IgD-negative memory B cell (primary cell): ENCODE measurements around the gene CATSPERZ. TPM values are rescaled to one million over a fixed set of nuclear protein-coding genes. Genes with fewer than 3 reads are reported as not detected.
A peak's percentile ranks its signal among the peaks of the same experiment; 100 is the strongest.

Experiments
- H3K27ac Mint-ChIP-seq, 3 donors: one replicate each; pipeline ENCODE4 v1.8.0; 2020 to 2022; ENCODE audit warnings: mild to moderate bottlenecking in 3 of 3, mixed read lengths in 3 of 3, moderate library complexity in 1 of 3
- H3K27me3 Mint-ChIP-seq: one replicate; pipeline ENCODE4 v1.8.0; 2021; ENCODE audit warnings: mixed read lengths
- H3K36me3 Mint-ChIP-seq: one replicate; pipeline ENCODE4 v1.8.0; 2020; ENCODE audit warnings: mild to moderate bottlenecking, mixed read lengths
- H3K4me1 Mint-ChIP-seq, 3 donors: one replicate each; pipeline ENCODE4 v1.8.0; 2020 to 2022; ENCODE audit warnings: mixed read lengths in 3 of 3, mild to moderate bottlenecking in 1 of 3
- H3K4me3 Mint-ChIP-seq, 4 donors: one replicate each; pipeline ENCODE4 v1.8.0; 2020 to 2022; ENCODE audit warnings: mild to moderate bottlenecking in 4 of 4, mixed read lengths in 4 of 4, moderate library complexity in 3 of 4
- H3K9me3 Mint-ChIP-seq, 3 donors: one replicate each; pipeline ENCODE4 v1.8.0; 2020 to 2021; ENCODE audit warnings: mixed read lengths in 3 of 3, mild to moderate bottlenecking in 1 of 3
- polyA plus RNA-seq: library from polyadenylated mRNA; unstranded; fragments of 300-500 nt; fragmentation: Illumina TruSeq; gene quantifications from one replicate; pipeline ENCODE4 v1.2.3, GENCODE V29; 2021

Gene CATSPERZ
- polyA plus RNA-seq, 1 donor from 2014 or later, result not detected

DNA sequence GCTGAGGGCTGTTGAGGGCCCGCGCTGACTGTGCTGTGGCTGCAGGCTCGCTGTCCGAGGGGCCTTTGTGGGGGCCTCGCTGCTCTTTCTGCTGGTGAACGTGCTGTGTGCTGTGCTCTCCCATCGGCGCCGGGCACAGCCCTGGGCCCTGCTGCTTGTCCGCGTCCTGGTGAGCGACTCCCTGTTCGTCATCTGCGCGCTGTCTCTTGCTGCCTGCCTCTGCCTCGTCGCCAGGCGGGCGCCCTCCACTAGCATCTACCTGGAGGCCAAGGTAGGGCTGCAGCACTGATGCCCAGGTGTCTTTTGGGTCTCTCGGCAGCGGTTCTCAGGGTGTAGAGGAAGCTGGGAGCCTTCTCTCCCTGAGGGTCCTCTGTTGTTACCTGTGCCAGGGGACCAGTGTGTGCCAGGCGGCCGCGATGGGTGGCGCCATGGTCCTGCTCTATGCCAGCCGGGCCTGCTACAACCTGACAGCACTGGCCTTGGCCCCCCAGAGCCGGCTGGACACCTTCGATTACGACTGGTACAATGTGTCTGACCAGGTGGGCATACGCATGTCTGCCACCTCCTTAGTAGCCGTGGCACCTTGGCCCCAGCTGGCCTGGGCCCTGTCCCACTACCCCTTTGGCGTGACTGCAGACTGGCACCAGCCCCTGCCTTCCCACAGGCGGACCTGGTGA, 12.3 kb upstream of the CATSPERZ start:
- Mint-ChIP-seq H3K4me3 (peak overlapping the region in 3 of 4 donors; percentile 33 to 91 (median 41)), H3K27me3 (peaks cover 10% of the 10 kb centered on the region), H3K9me3 (peaks cover 0 to 3% (median 0%) of the 10 kb centered on the region in 3 donors), H3K27ac (peak overlapping the region in 2 of 3 donors; percentile 73 to 96), H3K4me1 (peaks cover 6 to 14% (median 7%) of the 10 kb centered on the region in 3 donors), H3K36me3 (peaks cover 2% of the 10 kb centered on the region)

DNA sequence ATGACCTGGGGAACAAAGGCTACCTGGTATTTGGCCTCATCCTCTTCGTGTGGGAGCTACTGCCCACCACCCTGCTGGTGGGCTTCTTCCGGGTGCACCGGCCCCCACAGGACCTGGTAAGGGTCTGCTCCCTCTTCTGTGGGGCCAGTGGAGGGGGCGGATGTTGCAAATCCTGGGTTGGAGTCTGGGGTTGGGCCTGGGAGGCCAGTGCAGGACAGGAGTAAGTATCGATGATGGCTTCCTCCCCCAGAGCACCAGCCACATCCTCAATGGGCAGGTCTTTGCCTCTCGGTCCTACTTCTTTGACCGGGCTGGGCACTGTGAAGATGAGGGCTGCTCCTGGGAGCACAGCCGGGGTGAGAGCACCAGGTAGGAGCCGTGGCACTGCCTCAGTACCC, 11.8 kb upstream of the CATSPERZ start:
- Mint-ChIP-seq H3K27me3 (peaks cover 15% of the 10 kb centered on the region), H3K4me3 (peak overlapping the region in 1 of 4 donors; percentile 91), H3K36me3 (no peaks in the 10 kb centered on the region), H3K9me3 (peaks cover 0 to 3% (median 0%) of the 10 kb centered on the region in 3 donors), H3K27ac (peak overlapping the region in 1 of 3 donors; percentile 96), H3K4me1 (peaks cover 6 to 12% (median 7%) of the 10 kb centered on the region in 3 donors)

DNA sequence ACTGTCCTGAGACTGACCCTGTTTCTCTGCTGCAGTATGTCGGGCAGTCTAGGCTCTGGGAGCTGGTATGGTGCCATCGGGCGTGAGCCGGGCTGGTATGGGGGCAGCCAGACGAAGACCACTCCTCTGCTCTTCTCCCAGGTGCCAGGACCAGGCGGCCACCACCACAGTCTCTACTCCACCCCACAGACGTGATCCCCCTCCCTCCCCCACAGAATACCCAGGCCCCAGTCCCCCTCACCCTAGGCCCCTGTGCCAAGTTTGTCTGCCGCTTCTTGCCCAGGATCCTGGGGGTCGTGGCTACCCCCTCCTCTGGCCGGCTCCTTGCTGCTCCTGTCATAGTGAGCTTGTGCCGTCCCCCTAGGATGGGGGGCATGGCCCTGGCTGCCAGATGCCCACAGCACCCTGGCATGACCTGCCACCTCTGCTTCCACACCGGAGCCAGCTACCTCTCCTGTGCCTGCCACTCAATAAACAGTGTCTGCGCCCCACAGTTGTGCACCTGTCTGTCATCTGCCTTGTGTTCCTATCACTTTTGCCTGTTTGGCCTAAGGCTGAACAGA, 11.1 kb upstream of the CATSPERZ start:
- no peaks in the 10 kb centered on the region for H3K36me3 Mint-ChIP-seq
- peaks cover 0 to 3% (median 0%) of the 10 kb centered on the region in 3 donors for H3K9me3 Mint-ChIP-seq
- H3K27me3 Mint-ChIP-seq, result peaks cover 21% of the 10 kb centered on the region
- H3K4me1 Mint-ChIP-seq, result peaks cover 3 to 9% (median 7%) of the 10 kb centered on the region in 3 donors
- peak overlapping the region in 2 of 4 donors; percentile 73 to 91 for H3K4me3 Mint-ChIP-seq
- peak overlapping the region in 2 of 3 donors; percentile 20 to 96 for H3K27ac Mint-ChIP-seq

DNA sequence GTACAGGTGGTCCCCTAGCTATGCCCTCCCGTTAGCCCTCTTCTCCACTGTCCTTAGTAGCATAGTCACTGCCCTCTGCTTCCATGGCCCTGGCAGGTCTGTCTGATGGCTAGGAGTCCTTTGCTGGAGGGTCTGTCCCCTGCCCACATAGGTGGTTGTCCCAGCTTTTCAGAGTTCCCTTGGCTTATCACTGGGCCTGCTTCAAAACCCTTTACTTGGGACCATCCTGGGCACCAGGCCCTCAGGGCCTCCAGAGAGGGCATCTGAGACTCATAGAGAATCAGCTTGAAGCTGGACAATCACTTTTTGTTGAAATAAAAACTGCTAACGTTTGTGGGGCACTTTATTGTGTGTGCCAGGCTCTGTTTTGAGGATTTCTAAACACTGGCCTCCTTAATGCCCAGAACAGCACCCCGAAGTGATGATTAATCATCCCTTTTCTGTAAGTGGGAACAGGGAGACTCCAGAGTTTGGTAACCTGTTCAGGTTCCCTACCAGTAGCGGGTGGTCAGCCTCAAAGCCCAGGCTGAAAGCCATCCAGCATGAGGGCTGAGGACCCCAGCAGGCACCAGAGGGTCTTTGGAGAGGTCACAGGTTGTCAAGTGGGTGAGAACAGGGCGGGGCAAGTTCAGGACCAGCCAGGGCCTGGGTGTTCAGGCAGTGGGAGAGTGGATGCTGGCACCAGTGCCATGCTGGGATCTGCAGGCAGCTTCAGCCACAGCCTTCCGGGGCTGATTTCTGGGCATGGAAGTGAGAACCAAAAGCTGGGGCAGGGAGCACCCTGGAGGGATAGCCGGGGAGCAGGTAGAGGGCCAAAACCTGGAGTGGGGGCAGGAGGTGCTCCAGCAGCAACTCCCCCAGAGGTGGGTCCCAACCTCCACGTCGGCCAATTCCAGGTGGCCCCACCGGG, 9.6 kb upstream of the CATSPERZ start:
- H3K4me1 Mint-ChIP-seq, result peaks cover 3 to 9% (median 7%) of the 10 kb centered on the region in 3 donors
- H3K4me3 Mint-ChIP-seq, result peak overlapping the region; percentile 3 to 89 (median 70)
- H3K27me3 Mint-ChIP-seq, result peaks cover 30% of the 10 kb centered on the region
- peaks cover 0 to 3% (median 0%) of the 10 kb centered on the region in 3 donors for H3K9me3 Mint-ChIP-seq
- H3K36me3 Mint-ChIP-seq, result no peaks in the 10 kb centered on the region
- H3K27ac Mint-ChIP-seq, result peak overlapping the region in 1 of 3 donors; percentile 74

DNA sequence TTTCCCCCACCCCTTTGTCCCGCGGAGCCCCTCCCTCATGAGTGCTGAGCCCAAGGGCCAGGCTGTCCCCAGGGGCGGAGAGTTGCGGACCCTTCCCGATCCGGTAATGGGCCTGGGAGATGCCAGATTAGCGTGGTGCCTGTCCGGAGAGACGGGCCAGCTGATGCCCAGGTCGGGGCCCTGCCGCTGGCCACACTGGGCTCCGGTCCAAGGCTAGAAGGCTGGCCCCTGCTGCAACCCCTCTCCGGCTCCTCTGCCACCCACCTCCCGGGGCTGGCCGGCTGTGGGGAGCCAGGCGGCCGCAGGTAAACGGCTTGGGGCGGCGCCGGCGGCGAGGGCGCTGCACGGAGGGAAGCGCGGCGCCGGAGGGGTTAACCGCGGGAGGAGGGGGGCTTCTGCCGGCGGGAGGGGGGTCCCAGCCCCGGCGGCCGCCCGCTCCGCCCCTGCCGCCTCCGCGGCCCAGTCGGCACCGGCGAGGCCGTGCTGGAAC, 8.9 kb upstream of the CATSPERZ start, which contains the start of gene KCNK4:
TSS of gene KCNK4 (plus strand) at position 41 of the 490 bp plus-strand sequence. CDS start 1,717 bp downstream, outside the sequence.
- H3K4me1 Mint-ChIP-seq, result peaks cover 3 to 8% (median 6%) of the 10 kb centered on the region in 3 donors
- H3K27me3 Mint-ChIP-seq, result peaks cover 33% of the 10 kb centered on the region
- peaks cover 0 to 3% (median 0%) of the 10 kb centered on the region in 3 donors for H3K9me3 Mint-ChIP-seq
- no peaks in the 10 kb centered on the region for H3K36me3 Mint-ChIP-seq
- H3K4me3 Mint-ChIP-seq, result peak within 1 kb of the TSS; percentile 3 to 89 (median 70)
- H3K27ac Mint-ChIP-seq, result peak within 1 kb of the TSS in 1 of 3 donors; percentile 74

DNA sequence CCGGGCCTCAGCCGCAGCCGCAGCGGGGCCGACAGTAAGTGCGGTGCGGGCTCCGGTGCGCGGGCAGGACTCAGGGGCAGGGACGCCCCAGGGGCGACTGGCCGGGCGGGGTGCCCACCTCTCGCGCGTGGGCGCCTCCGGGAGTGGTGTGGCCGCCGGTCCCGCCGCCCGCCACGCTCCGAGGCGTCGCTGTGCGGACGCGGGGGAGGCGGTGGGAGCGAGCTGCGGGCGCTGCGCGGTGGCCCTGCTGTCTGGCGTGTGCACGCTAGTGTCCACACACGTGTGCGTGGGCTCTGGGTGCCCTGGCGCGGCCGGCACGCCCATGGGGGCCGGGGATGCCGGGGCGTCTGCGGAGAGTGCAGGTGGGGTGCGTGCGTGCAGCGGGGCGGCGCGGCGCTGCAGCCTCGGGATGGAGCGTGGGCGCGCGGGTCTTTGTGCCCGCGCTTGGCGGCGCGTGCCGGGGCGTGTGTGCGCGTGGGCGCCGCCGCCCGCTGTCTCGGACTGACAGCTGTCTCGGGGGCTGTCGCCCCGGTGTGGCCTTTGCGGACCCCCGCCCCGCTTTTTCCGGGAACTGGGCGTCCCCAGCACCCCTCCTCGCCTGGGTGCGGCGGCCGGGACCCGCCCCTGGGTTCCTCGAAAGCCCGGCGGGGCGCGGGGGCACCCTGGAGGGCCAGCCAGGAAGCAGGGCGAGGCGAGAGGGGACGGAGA, 8.3 kb upstream of the CATSPERZ start:
- Mint-ChIP-seq H3K27me3 (peaks cover 39% of the 10 kb centered on the region), H3K4me1 (peaks cover 0 to 4% (median 3%) of the 10 kb centered on the region in 3 donors), H3K9me3 (peaks cover 0 to 3% (median 0%) of the 10 kb centered on the region in 3 donors), H3K27ac (no peak overlapping the region), H3K4me3 (no peak overlapping the region), H3K36me3 (no peaks in the 10 kb centered on the region)

DNA sequence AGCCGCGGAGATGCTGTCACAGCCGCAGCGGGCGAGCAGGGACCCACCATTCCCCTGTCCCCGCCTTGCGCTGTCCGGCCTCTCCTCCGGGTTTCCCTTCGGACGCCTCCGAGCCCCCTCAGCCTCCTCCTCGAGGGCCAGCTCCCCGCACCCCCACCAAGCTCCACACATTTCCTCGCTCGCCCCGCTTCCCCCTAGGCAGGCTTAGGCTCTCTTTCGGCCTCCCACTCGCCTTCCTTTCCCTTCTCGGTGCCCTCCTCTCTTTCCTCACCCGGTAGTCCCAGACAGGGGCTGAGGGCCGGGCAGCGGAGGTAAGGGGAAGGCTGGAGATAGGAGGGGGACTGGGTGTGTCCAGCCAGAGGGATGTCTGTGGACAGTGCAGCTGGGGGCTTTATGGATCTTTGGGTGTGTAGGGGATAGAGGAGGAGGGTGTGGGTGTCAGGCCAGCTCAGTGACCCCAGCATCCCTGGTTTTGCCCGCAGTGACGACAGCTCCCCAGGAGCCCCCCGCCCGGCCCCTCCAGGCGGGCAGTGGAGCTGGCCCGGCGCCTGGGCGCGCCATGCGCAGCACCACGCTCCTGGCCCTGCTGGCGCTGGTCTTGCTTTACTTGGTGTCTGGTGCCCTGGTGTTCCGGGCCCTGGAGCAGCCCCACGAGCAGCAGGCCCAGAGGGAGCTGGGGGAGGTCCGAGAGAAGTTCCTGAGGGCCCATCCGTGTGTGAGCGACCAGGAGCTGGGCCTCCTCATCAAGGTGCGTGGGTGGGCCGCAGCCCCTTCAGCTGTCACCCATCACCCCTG, 7.5 kb upstream of the CATSPERZ start:
- peak overlapping the region in 1 of 3 donors; percentile 85 for H3K27ac Mint-ChIP-seq
- peaks cover 0 to 3% (median 0%) of the 10 kb centered on the region in 3 donors for H3K9me3 Mint-ChIP-seq
- peak overlapping the region in 2 of 4 donors; percentile 41 to 51 for H3K4me3 Mint-ChIP-seq
- peaks cover 0 to 9% (median 3%) of the 10 kb centered on the region in 3 donors for H3K4me1 Mint-ChIP-seq
- no peaks in the 10 kb centered on the region for H3K36me3 Mint-ChIP-seq
- H3K27me3 Mint-ChIP-seq, result peaks cover 43% of the 10 kb centered on the region

DNA sequence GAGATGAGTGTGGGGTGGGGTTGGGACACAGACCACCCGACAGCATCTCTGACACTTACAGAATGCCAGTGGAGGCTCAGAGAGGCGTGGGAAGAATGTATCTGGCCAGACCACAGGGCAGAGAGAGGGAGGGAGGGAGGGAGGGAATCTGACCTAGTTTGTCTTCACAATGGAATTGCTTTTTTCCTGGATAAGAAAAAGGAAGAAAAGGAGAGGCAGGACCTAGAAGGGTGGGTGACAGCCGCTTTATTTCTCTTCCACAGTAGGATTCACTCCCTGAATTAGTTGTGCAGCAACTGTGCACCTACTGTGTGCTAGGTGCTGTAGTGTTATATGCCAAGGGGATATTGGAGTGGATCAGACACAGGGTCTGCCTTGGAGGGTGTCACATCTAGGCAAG, 5.4 kb upstream of the CATSPERZ start:
- Mint-ChIP-seq H3K4me1 (peaks cover 3 to 12% (median 7%) of the 10 kb centered on the region in 3 donors), H3K27ac (peak overlapping the region in 1 of 3 donors; percentile 27), H3K4me3 (peak overlapping the region in 1 of 4 donors; percentile 15), H3K36me3 (no peaks in the 10 kb centered on the region), H3K9me3 (peaks cover 0 to 3% (median 0%) of the 10 kb centered on the region in 3 donors), H3K27me3 (peaks cover 59% of the 10 kb centered on the region)

DNA sequence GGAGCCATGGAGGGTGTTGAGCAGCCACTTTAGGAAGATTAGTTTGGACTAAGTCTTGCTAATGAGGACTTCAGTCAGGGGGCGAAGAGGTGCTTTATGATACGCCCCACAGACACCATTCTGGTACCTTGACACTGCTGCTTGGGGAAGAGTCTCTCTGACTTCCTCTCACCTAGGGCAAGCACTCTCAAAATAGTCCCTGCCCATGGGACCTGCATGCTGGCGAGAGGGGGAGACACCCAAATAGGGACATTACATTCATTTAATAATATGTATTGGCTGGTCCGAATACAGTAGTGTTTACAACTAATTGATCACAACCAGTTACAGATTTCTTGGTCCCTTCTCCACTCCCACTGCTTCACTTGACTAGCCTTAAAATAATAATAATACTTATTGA, 4.4 kb upstream of the CATSPERZ start:
- H3K4me3 Mint-ChIP-seq, result peak overlapping the region in 1 of 4 donors; percentile 15
- H3K4me1 Mint-ChIP-seq, result peaks cover 8 to 13% (median 12%) of the 10 kb centered on the region in 3 donors
- H3K36me3 Mint-ChIP-seq, result no peaks in the 10 kb centered on the region
- peaks cover 0 to 1% (median 0%) of the 10 kb centered on the region in 3 donors for H3K9me3 Mint-ChIP-seq
- H3K27ac Mint-ChIP-seq, result no peak overlapping the region
- H3K27me3 Mint-ChIP-seq, result peaks cover 63% of the 10 kb centered on the region

DNA sequence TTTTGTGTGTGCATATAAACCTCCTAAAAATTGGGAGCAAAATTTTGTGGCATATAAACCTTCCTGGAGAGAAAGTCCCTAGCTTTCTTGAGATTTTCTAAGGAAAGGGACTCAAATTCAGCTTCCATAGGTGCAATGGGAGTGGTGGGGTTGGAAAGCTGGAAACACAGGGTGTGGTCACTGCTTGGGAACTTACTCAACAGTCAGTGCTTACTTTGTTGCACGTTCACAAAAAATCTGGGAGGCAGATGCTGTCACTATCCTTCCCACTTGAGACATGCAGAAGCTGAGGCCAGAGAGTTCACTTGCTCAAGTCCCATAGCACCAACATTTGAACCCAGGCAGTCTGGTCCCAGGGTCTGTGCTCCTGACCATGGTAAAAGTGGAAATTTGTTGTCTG, 3.9 kb upstream of the CATSPERZ start:
- peaks cover 64% of the 10 kb centered on the region for H3K27me3 Mint-ChIP-seq
- no peaks in the 10 kb centered on the region for H3K36me3 Mint-ChIP-seq
- peak overlapping the region in 2 of 4 donors; percentile 15 to 17 for H3K4me3 Mint-ChIP-seq
- H3K4me1 Mint-ChIP-seq, result peaks cover 11 to 16% (median 12%) of the 10 kb centered on the region in 3 donors
- no peaks in the 10 kb centered on the region for H3K9me3 Mint-ChIP-seq
- H3K27ac Mint-ChIP-seq, result peak overlapping the region in 1 of 3 donors; percentile 61

DNA sequence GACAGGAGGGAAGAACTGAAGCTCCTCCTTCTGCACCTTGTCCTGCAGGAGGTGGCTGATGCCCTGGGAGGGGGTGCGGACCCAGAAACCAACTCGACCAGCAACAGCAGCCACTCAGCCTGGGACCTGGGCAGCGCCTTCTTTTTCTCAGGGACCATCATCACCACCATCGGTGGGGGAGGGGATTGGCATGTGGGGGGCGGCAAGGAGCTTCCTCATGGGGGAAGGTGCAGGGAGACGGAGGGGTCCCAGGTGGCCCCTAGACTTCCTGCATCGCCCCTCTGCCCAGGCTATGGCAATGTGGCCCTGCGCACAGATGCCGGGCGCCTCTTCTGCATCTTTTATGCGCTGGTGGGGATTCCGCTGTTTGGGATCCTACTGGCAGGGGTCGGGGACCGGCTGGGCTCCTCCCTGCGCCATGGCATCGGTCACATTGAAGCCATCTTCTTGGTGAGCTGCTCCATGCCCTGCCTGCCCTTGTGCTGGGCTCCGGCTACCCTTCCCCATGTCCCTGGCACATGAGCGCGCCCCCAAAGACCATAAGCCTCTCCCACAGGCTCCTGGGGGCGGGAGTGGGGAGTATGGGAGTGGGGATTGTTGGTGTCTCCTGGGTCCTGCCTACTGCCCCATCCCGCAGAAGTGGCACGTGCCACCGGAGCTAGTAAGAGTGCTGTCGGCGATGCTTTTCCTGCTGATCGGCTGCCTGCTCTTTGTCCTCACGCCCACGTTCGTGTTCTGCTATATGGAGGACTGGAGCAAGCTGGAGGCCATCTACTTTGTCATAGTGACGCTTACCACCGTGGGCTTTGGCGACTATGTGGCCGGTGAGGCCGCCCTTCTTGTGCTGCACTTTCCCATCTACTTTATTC, 3.1 kb upstream of the CATSPERZ start:
- no peaks in the 10 kb centered on the region for H3K36me3 Mint-ChIP-seq
- H3K4me1 Mint-ChIP-seq, result peaks cover 11 to 16% (median 12%) of the 10 kb centered on the region in 3 donors
- no peaks in the 10 kb centered on the region for H3K9me3 Mint-ChIP-seq
- peak overlapping the region in 3 of 4 donors; percentile 6 to 53 (median 29) for H3K4me3 Mint-ChIP-seq
- H3K27me3 Mint-ChIP-seq, result peaks cover 64% of the 10 kb centered on the region
- peak overlapping the region in 2 of 3 donors; percentile 7 to 61 for H3K27ac Mint-ChIP-seq

DNA sequence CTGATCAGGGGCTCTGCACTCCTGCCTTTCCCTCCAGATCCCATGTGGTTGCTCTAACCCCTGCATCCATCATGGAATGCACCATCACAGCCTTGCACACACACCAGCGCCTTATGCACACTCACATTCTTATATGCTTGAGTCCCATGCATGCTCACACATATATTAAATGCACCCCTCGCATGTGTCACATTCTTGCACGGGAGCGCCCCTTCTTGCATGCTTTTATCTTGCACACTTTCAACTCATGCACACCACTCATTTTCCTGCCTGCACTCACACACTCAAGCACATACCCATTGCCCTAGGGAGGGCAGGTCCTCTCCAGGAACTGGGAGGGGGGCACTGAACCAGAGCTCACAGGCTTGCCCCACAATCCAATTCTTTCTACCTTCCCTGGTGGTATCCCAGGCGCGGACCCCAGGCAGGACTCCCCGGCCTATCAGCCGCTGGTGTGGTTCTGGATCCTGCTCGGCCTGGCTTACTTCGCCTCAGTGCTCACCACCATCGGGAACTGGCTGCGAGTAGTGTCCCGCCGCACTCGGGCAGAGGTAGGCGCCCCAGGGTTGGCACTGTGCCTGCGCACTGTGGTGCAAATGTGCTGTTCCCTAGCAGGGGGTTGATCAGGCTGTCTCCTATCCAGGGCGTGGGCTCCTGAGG, 2.3 kb upstream of the CATSPERZ start:
- H3K4me1 Mint-ChIP-seq, result peaks cover 11 to 13% (median 12%) of the 10 kb centered on the region in 3 donors
- peak overlapping the region in 3 of 4 donors; percentile 29 to 57 (median 53) for H3K4me3 Mint-ChIP-seq
- H3K36me3 Mint-ChIP-seq, result no peaks in the 10 kb centered on the region
- no peaks in the 10 kb centered on the region for H3K9me3 Mint-ChIP-seq
- H3K27ac Mint-ChIP-seq, result peak overlapping the region in 1 of 3 donors; percentile 7
- peaks cover 60% of the 10 kb centered on the region for H3K27me3 Mint-ChIP-seq
